ENCODE measurements around the gene HOXA4.

The HOXA4 gene

GRCh38 chr7:27103489-27104226, 26.9 kb downstream of the HOXA4 start:
- no peak overlapping the region for H3K4me3 Mint-ChIP-seq
- no peaks in the 10 kb centered on the region for H3K9me3 Mint-ChIP-seq
- H3K27ac Mint-ChIP-seq, result no peak overlapping the region
- H3K4me1 Mint-ChIP-seq, result peaks cover 23% of the 10 kb centered on the region
- peaks cover 60% of the 10 kb centered on the region for H3K27me3 Mint-ChIP-seq
- peaks cover 15% of the 10 kb centered on the region for H3K36me3 Mint-ChIP-seq

- no peak within 1 kb of the TSS for H3K27ac Mint-ChIP-seq
- H3K4me1 Mint-ChIP-seq, result peaks cover 28% of the 10 kb centered on the region
- H3K27me3 Mint-ChIP-seq, result peaks cover 64% of the 10 kb centered on the region
- peaks cover 16% of the 10 kb centered on the region for H3K36me3 Mint-ChIP-seq
- no peaks in the 10 kb centered on the region for H3K9me3 Mint-ChIP-seq
- H3K4me3 Mint-ChIP-seq, result peak within 1 kb of the TSS; percentile 30
Observed at GRCh38 chr7:27102581-27103442, 27.7 kb downstream of the HOXA4 start, which contains the start of gene HOXA2. TSS of gene HOXA2 (minus strand) at chr7:27102683. CDS start at chr7:27102500, 183 bp downstream.

GRCh38 chr7:27101957-27102580, 28.5 kb downstream of the HOXA4 start:
- Mint-ChIP-seq H3K27me3 (peaks cover 65% of the 10 kb centered on the region), H3K27ac (no peak overlapping the region), H3K4me3 (peak overlapping the region; percentile 4), H3K36me3 (peaks cover 16% of the 10 kb centered on the region), H3K9me3 (no peaks in the 10 kb centered on the region), H3K4me1 (peaks cover 36% of the 10 kb centered on the region)

- H3K9me3 Mint-ChIP-seq, result no peaks in the 10 kb centered on the region
- no peak overlapping the region for H3K27ac Mint-ChIP-seq
- H3K4me3 Mint-ChIP-seq, result peak overlapping the region; percentile 30
- H3K27me3 Mint-ChIP-seq, result peaks cover 66% of the 10 kb centered on the region
- H3K36me3 Mint-ChIP-seq, result peaks cover 16% of the 10 kb centered on the region
- H3K4me1 Mint-ChIP-seq, result peaks cover 37% of the 10 kb centered on the region
Observed at GRCh38 chr7:27101171-27101956, 29.2 kb downstream of the HOXA4 start.

GRCh38 chr7:27100694-27101170, 29.8 kb downstream of the HOXA4 start:
- H3K9me3 Mint-ChIP-seq, result no peaks in the 10 kb centered on the region
- peaks cover 16% of the 10 kb centered on the region for H3K36me3 Mint-ChIP-seq
- peaks cover 64% of the 10 kb centered on the region for H3K27me3 Mint-ChIP-seq
- peaks cover 37% of the 10 kb centered on the region for H3K4me1 Mint-ChIP-seq
- no peak overlapping the region for H3K27ac Mint-ChIP-seq
- no peak overlapping the region for H3K4me3 Mint-ChIP-seq

GRCh38 chr7:27099453-27100370, 30.8 kb downstream of the HOXA4 start:
- Mint-ChIP-seq H3K9me3 (no peaks in the 10 kb centered on the region), H3K4me3 (no peak overlapping the region), H3K4me1 (peaks cover 37% of the 10 kb centered on the region), H3K27me3 (peaks cover 62% of the 10 kb centered on the region), H3K36me3 (peaks cover 16% of the 10 kb centered on the region), H3K27ac (no peak overlapping the region)

DNA sequence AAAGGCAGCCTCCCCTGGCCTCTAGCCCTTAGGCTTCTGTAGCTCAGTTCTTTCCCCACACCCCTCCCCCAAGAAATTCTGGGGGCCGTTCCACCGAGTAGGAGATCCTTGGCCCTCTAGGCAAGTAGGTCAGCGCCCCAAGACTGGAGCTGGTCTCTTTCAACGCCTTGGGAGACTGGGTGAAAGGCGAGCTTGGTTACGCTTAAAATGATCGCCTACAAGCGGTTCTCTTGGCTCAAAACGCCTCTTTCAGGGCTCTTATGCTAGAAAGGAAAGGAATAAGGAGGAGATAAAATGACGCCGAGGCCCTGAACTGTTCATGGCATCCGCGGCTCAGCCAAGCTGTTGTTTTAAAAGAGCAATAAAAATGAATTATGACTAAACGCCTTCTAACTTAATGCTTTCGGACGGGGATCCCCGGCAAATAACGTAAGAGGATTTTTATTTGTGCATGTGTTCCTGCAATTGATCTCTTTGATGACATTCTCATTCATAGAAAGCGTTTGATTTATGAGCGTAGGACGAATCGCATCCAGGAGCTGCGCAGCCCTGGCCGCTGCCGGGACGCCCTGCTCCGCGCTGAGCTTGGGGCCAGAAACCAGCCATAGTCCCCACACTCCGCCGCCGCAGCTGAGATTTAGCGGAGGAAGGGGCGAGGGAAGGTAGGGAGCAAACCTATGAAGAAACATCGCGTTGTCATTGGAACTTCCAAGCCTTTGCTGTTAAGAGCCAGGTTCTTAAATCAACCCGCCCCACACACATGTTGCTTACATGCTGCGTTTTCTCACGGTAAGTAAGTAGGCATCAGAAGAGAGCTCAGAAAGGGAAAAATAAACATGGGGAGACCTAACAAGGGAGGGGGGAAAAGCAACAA, 31.7 kb downstream of the HOXA4 start:
- no peaks in the 10 kb centered on the region for H3K9me3 Mint-ChIP-seq
- no peak overlapping the region for H3K27ac Mint-ChIP-seq
- H3K27me3 Mint-ChIP-seq, result peaks cover 64% of the 10 kb centered on the region
- peaks cover 36% of the 10 kb centered on the region for H3K4me1 Mint-ChIP-seq
- H3K4me3 Mint-ChIP-seq, result peak overlapping the region; percentile 7
- peaks cover 16% of the 10 kb centered on the region for H3K36me3 Mint-ChIP-seq

DNA sequence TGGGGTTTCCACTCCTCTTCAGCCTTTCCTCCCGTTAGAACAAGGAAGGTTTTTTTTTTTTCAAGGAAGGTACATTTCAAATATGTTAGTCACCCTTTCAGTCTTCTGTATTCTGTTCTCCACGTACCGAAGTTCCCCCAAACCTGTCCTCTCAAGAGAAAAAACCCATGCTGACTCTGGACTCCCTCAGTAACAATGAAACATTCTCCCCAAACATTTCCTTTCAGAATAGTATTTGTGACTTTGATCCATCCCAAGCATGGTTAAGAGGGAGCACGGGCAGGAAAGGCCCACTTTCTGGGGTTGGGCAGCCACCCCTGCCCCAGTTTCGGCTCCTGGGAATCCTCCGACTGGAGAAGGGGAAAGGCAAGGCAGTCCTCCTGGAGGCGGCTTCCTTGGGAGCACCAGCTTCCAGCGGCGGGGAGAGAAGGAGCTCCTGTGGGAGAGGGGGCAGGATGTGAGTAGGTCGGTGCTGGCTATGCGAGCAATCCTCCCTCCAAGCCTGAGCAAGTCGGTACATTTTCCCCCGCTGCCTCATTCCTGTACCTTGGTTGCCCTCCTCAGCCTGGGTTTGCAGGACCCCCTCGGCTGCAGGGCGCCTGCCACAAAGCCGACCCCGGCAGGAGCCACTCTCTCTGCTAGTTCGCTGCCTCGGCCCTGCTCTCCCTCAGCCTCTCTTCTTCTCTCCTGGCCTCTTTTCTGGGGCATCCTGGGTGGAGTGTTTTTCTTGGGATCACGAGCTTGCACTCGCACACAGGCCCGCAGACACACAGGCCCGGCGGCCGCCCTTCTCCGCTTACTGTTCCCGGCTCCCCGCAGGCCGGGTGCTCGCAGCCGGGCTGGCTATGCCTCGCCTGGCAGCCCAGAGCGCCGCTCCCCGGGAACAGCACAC, 32.6 kb downstream of the HOXA4 start:
- Mint-ChIP-seq H3K27me3 (peaks cover 62% of the 10 kb centered on the region), H3K4me1 (peaks cover 30% of the 10 kb centered on the region), H3K36me3 (peaks cover 16% of the 10 kb centered on the region), H3K9me3 (no peaks in the 10 kb centered on the region), H3K27ac (no peak overlapping the region), H3K4me3 (peak overlapping the region; percentile 82)

DNA sequence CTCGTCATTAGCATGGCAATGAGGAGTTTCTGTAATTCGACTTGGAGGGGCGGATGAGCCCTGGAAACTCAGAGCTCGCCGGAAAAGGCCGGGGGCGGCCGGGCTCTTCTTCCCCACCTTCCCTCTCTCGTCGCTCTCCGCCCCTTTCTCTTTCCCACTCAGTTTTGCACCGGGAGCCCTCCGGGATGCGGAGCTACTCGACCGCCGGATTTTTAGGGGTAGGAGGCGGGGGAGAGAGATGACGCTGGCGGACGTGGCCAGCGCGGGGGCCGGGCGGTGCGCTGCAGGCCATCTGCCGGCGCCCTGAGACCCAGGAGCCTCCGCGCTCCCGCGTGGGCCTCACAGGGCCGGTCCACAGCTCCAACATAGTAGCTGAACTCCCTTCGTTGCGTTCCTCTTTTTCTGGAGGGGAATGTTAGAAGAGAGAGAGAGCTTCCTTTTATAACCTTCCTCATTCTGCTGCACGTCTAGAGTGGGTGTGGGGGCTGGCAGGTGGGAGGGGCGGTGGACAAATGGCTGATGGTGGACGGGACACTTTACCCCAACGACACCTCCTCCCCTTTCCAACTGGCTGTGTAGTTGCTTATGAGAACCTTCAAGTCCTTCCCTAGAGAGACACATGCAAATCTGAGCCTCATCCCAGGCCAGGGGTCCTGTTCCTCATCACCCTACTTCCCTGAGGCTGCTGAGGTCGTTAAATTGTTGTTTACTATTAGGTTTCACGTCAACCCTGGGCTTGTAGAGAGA, 33.6 kb downstream of the HOXA4 start:
- H3K9me3 Mint-ChIP-seq, result peaks cover 4% of the 10 kb centered on the region
- no peak overlapping the region for H3K27ac Mint-ChIP-seq
- H3K27me3 Mint-ChIP-seq, result peaks cover 63% of the 10 kb centered on the region
- peak overlapping the region; percentile 82 for H3K4me3 Mint-ChIP-seq
- H3K4me1 Mint-ChIP-seq, result peaks cover 26% of the 10 kb centered on the region
- peaks cover 13% of the 10 kb centered on the region for H3K36me3 Mint-ChIP-seq

DNA sequence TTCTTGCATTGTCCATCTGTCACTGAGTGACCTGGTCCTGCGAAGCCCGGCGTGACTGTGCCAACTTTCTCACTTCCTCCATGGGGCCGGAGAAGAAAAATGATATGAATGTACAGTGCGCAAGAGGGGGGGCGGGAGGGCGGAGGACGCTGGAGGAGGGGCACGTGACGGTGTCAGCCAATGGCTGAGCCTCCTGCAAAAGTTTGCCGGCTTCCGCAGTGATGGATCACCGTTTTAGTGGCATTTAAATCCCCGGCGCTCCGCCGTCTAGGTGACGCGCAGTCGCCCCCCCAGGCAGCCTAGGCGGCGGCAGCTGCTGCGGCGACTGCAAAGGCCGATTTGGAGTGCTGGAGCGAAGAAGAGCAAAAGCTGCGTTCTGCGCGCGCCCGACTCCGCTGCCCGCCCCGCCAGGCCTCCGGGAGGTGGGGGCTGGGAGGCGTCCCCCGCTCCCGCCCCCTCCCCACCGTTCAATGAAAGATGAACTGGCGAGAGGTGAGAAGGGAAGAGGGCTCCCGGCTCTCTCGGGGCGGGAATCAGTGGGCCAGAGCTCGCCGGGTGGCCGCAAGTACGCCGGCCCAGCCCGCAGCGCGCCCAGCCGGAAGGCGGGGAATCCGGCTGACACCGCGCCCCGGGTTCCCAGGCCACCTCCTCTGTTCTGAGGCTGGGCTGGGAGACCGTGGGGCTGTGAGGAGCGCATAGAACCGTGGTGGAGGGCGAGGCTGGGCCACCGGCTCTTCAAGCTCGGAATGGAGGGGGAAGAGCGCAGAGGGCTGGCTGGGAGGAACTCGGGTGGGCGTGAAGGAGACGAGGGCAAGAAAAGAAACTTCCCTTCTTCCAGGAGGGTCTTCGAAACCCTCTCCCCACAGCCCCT, 34.4 kb downstream of the HOXA4 start, which contains the start of gene HOXA1:
TSS of gene HOXA1 (minus strand) at position 104 of the 871 bp plus-strand sequence. CDS start at position 16, 88 bp downstream.
- Mint-ChIP-seq H3K27me3 (peaks cover 62% of the 10 kb centered on the region), H3K9me3 (peaks cover 4% of the 10 kb centered on the region), H3K4me1 (peaks cover 24% of the 10 kb centered on the region), H3K36me3 (peaks cover 10% of the 10 kb centered on the region), H3K4me3 (peak within 1 kb of the TSS; percentile 82), H3K27ac (no peak within 1 kb of the TSS)

Measured in activated naive CD4-positive, alpha-beta T cell treated with anti-CD3 and anti-CD28 coated beads, Interleukin-2, amount 50 U/mL, for 24 hours (primary cell).